Activated CD8-positive, alpha-beta memory T cell treated with anti-CD3 and anti-CD28 coated beads for 24 hours (primary cell): ENCODE data around the gene ZSWIM6.

ENCODE experiments used
- DNase-seq: peaks from one replicate; pipeline ENCODE4 v3.0.0-alpha.2; 2020

Gene ZSWIM6

GRCh38 chr5:61331407-61332357 is at the start of gene ZSWIM6:
Gene ZSWIM6 (plus strand): TSS chr5:61332258. CDS start chr5:61332273, 15 bp downstream.
- peak; percentile 99 for DNase-seq

- DNase-seq: no peak
Measured at GRCh38 chr5:61283471-61283870, 48.6 kb upstream of the ZSWIM6 start.

GRCh38 chr5:61285531-61285930 is 46.5 kb upstream of the ZSWIM6 start:
- DNase-seq: no peak

GRCh38 chr5:61286446-61287132 is 45.5 kb upstream of the ZSWIM6 start:
- no peak for DNase-seq

GRCh38 chr5:61287474-61287873 is 44.6 kb upstream of the ZSWIM6 start:
- DNase-seq: no peak

GRCh38 chr5:61289241-61289640 is 42.8 kb upstream of the ZSWIM6 start:
- DNase-seq: no peak

- no peak for DNase-seq
Measured at GRCh38 chr5:61289669-61290306, 42.3 kb upstream of the ZSWIM6 start.

GRCh38 chr5:61290791-61291210 is 41.3 kb upstream of the ZSWIM6 start:
- no peak for DNase-seq

GRCh38 chr5:61292062-61292657 is 39.9 kb upstream of the ZSWIM6 start:
- no peak for DNase-seq

- DNase-seq: no peak
Measured at GRCh38 chr5:61293071-61293470, 39.0 kb upstream of the ZSWIM6 start.

GRCh38 chr5:61293873-61294272 is 38.2 kb upstream of the ZSWIM6 start:
- no peak for DNase-seq

GRCh38 chr5:61295365-61295764 is 36.7 kb upstream of the ZSWIM6 start:
- DNase-seq: no peak

GRCh38 chr5:61298066-61298465 is 34.0 kb upstream of the ZSWIM6 start:
- no peak for DNase-seq

- DNase-seq: no peak
Measured at GRCh38 chr5:61298580-61298979, 33.5 kb upstream of the ZSWIM6 start.

- DNase-seq: no peak
Measured at GRCh38 chr5:61299261-61299681, 32.8 kb upstream of the ZSWIM6 start.

- DNase-seq: no peak
Measured at GRCh38 chr5:61301341-61302199, 30.5 kb upstream of the ZSWIM6 start.

GRCh38 chr5:61302200-61302563 is 29.9 kb upstream of the ZSWIM6 start:
- DNase-seq: no peak

- DNase-seq: no peak
Measured at GRCh38 chr5:61303346-61303745, 28.7 kb upstream of the ZSWIM6 start.

- no peak for DNase-seq
Measured at GRCh38 chr5:61304590-61305381, 27.3 kb upstream of the ZSWIM6 start.

- DNase-seq: no peak
Measured at GRCh38 chr5:61306531-61307131, 25.4 kb upstream of the ZSWIM6 start.

- DNase-seq: no peak
Measured at GRCh38 chr5:61307191-61307590, 24.9 kb upstream of the ZSWIM6 start.
